Liver (tissue), 9 donors: ENCODE measurements around the gene LNX1. TPM values are rescaled to one million over a fixed set of nuclear protein-coding genes. Genes with fewer than 3 reads are reported as not detected.

Experiments used
- DNase-seq: peaks from one replicate; pipeline ENCODE4 v3.0.0-alpha.2; 2017; ENCODE audit warnings: low spot score
- H3K27ac ChIP-seq, 2 donors: one replicate each; pipeline ENCODE4 v1.7.0; 2013; ENCODE audit warnings: inconsistent platforms in 2 of 2, low read length in 2 of 2, control low read depth in 1 of 2, low read depth in 1 of 2, mild to moderate bottlenecking in 1 of 2
- H3K27me3 ChIP-seq, 4 donors: one replicate each; pipeline versions ENCODE4 v1.6.1 to v1.7.0; 2013; ENCODE audit warnings: low read length in 3 of 4, inconsistent platforms in 1 of 4, mild to moderate bottlenecking in 1 of 4, moderate library complexity in 1 of 4; ENCODE audit not compliant: control insufficient read depth in 4 of 4, insufficient read depth in 4 of 4
- H3K36me3 ChIP-seq, 4 donors: one replicate each; pipeline versions ENCODE4 v1.6.1 to v1.7.0; 2013; ENCODE audit warnings: low read length in 3 of 4, mild to moderate bottlenecking in 3 of 4, low read depth in 1 of 4, moderate library complexity in 1 of 4; ENCODE audit not compliant: control insufficient read depth in 4 of 4, insufficient read depth in 3 of 4
- H3K4me1 ChIP-seq, 4 donors: one replicate each; pipeline versions ENCODE4 v1.6.1 to v1.7.0; 2013; ENCODE audit warnings: low read length in 3 of 4, mild to moderate bottlenecking in 3 of 4, moderate library complexity in 1 of 4; ENCODE audit not compliant: control insufficient read depth in 4 of 4, insufficient read depth in 4 of 4
- H3K4me3 ChIP-seq, 3 donors: one replicate each; pipeline versions ENCODE4 v1.6.1 to v1.7.0; 2013; ENCODE audit warnings: low read length in 3 of 3, control low read depth in 1 of 3, low read depth in 1 of 3, mild to moderate bottlenecking in 1 of 3
- H3K9ac ChIP-seq, 2 donors: one replicate each; pipeline ENCODE4 v1.7.0; 2013; ENCODE audit warnings: low read length in 2 of 2, mild to moderate bottlenecking in 2 of 2, moderate library complexity in 2 of 2, control low read depth in 1 of 2, low read depth in 1 of 2
- H3K9me3 ChIP-seq, 4 donors: one replicate each; pipeline versions ENCODE4 v1.6.1 to v1.7.0; 2013; ENCODE audit warnings: low read length in 3 of 4; ENCODE audit not compliant: control insufficient read depth in 4 of 4
- EGR1 ChIP-seq, 2 donors: IDR thresholded peaks; 2 replicates each; pipeline ENCODE4 v1.6.1; 2016 to 2018; ENCODE audit warnings: antibody characterized with exemption in 2 of 2, low read depth in 2 of 2
- FOXA1 ChIP-seq: IDR thresholded peaks from 2 replicates; pipeline ENCODE4 v1.6.1; 2016; ENCODE audit warnings: antibody characterized with exemption
- FOXA2 ChIP-seq: IDR thresholded peaks from 2 replicates; pipeline ENCODE4 v1.6.1; 2016; ENCODE audit warnings: antibody characterized with exemption
- GABPA ChIP-seq, 2 donors: IDR thresholded peaks in 1 of 2; conservative IDR thresholded peaks in 1 of 2; 2 replicates each; pipeline ENCODE4 v1.6.1; 2016; ENCODE audit warnings: antibody characterized with exemption in 2 of 2, mild to moderate bottlenecking in 1 of 2, moderate library complexity in 1 of 2
- HNF4A ChIP-seq, 2 donors: conservative IDR thresholded peaks; 2 replicates each; pipeline ENCODE4 v1.6.1; 2016; ENCODE audit warnings: antibody characterized with exemption in 2 of 2, mild to moderate bottlenecking in 2 of 2
- HNF4G ChIP-seq: IDR thresholded peaks from 2 replicates; pipeline ENCODE4 v1.6.1; 2016; ENCODE audit warnings: antibody characterized with exemption
- JUND ChIP-seq, 2 donors: IDR thresholded peaks; 2 replicates each; pipeline ENCODE4 v1.6.1; 2016; ENCODE audit warnings: antibody characterized with exemption in 2 of 2
- NR2F2 ChIP-seq: IDR thresholded peaks from 2 replicates; pipeline ENCODE4 v1.6.1; 2016; ENCODE audit warnings: antibody characterized with exemption
- RAD21 ChIP-seq, 2 donors: IDR thresholded peaks; 2 replicates each; pipeline ENCODE4 v1.6.1; 2016; ENCODE audit warnings: antibody characterized with exemption in 2 of 2, mild to moderate bottlenecking in 2 of 2
- RXRA ChIP-seq, 2 donors: IDR thresholded peaks; 2 replicates each; pipeline ENCODE4 v1.6.1; 2017 to 2018; ENCODE audit warnings: antibody characterized with exemption in 2 of 2, mild to moderate bottlenecking in 1 of 2
- SP1 ChIP-seq: IDR thresholded peaks from 2 replicates; pipeline ENCODE4 v1.6.1; 2018; ENCODE audit warnings: antibody characterized with exemption, mild to moderate bottlenecking
- TAF1 ChIP-seq: conservative IDR thresholded peaks from 2 replicates; pipeline ENCODE4 v1.6.1; 2016; ENCODE audit warnings: antibody characterized with exemption, mild to moderate bottlenecking
- YY1 ChIP-seq: IDR thresholded peaks from 2 replicates; pipeline ENCODE4 v1.6.1; 2016; ENCODE audit warnings: antibody characterized with exemption, mild to moderate bottlenecking
- WGBS: extraction: QIAGEN DNeasy Blood & Tissue Kit; methylation state at CpG from one replicate; pipeline ENCODE4 v1.1.7; 2013; 5-methylcytosine and 5-hydroxymethylcytosine counted together
- polyA plus RNA-seq, 2 donors: library from polyadenylated mRNA; stranded (reverse) in 1 of 2; unstranded in 1 of 2; fragments of 200-250 nt in 1 of 2; fragments of >200 nt in 1 of 2; fragmentation: Nextera tagmentation in 1 of 2; extraction: Ambion mirVana in 1 of 2; gene quantifications; one replicate each; pipeline versions ENCODE4 v1.2.1 to v1.2.3, GENCODE V29; 2013 to 2015
- total RNA-seq, 2 donors: library from RNA; depleted of rRNA; stranded (reverse); fragments of >200 nt; gene quantifications; one replicate each; pipeline ENCODE4 v1.2.3, GENCODE V29; 2014
- TF ChIP-seq, protein P1 (sequence below): IDR thresholded peaks from 2 replicates; pipeline ENCODE4 v1.6.1; 2016; ENCODE audit warnings: antibody characterized with exemption, mild to moderate bottlenecking
- TF ChIP-seq, protein P2 (sequence below): fragments of 150-350 bp; IDR thresholded peaks from 2 replicates; pipeline ENCODE4 v1.5.1; 2017; ENCODE audit warnings: improper control_type of control experiment, low read depth, low read length; ENCODE audit not compliant: missing input control
- TF ChIP-seq, protein P3 (sequence below): IDR thresholded peaks from 2 replicates; pipeline ENCODE4 v1.6.1; 2016; ENCODE audit warnings: antibody characterized with exemption
- TF ChIP-seq, protein P4 (sequence below): IDR thresholded peaks from 2 replicates; pipeline ENCODE4 v1.6.1; 2016; ENCODE audit warnings: antibody characterized with exemption
- TF ChIP-seq, protein P5 (sequence below): IDR thresholded peaks from 2 replicates; pipeline ENCODE4 v1.6.1; 2016; ENCODE audit warnings: antibody characterized with exemption
- donor health status: healthy.
- donor health status: healthy.
- donor health status: healthy.
- donor health status: healthy.
- donor health status: healthy.

LNX1 gene
- total and polyA plus RNA-seq, 4 donors = 1.5 to 3.4 (median 2.3) TPM

DNA sequence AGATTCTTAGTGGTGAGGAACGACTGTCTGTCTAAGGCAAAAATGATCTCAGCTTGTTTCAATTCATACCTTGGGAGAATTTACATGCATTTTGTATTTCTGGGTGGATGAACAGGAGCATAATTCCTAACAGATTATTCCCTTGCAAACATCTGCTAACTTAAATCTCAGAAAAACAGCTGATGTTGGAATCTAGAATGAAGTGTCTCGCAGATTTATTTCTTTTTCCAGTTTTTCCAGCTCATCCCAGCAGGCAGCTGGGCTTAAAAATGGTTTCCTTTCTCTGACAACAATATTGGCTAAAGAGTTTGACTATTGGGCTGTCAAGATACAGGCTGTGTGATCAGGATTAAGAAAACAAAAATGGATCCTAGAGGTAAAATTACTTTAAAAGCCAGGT lies 1.1 kb downstream of the LNX1 start:
- 82% methylated on average over 2 of the region's 2 CpGs for WGBS
- H3K27ac ChIP-seq = peak overlapping the region; percentile 70 to 74
- no peak for TF ChIP-seq HNF4G
- TF ChIP-seq EGR1 (IDR thresholded peaks at IDR 0.05; ENCODE audit: low read depth in 2 of 2) = no peak
- no peak for TF ChIP-seq FOXA2
- no peak for TF ChIP-seq YY1
- no peak for TF ChIP-seq JUND (IDR thresholded peaks at IDR 0.05)
- TF ChIP-seq, protein P1, sequence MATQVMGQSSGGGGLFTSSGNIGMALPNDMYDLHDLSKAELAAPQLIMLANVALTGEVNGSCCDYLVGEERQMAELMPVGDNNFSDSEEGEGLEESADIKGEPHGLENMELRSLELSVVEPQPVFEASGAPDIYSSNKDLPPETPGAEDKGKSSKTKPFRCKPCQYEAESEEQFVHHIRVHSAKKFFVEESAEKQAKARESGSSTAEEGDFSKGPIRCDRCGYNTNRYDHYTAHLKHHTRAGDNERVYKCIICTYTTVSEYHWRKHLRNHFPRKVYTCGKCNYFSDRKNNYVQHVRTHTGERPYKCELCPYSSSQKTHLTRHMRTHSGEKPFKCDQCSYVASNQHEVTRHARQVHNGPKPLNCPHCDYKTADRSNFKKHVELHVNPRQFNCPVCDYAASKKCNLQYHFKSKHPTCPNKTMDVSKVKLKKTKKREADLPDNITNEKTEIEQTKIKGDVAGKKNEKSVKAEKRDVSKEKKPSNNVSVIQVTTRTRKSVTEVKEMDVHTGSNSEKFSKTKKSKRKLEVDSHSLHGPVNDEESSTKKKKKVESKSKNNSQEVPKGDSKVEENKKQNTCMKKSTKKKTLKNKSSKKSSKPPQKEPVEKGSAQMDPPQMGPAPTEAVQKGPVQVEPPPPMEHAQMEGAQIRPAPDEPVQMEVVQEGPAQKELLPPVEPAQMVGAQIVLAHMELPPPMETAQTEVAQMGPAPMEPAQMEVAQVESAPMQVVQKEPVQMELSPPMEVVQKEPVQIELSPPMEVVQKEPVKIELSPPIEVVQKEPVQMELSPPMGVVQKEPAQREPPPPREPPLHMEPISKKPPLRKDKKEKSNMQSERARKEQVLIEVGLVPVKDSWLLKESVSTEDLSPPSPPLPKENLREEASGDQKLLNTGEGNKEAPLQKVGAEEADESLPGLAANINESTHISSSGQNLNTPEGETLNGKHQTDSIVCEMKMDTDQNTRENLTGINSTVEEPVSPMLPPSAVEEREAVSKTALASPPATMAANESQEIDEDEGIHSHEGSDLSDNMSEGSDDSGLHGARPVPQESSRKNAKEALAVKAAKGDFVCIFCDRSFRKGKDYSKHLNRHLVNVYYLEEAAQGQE = no peak
- TF ChIP-seq RAD21 (IDR thresholded peaks at IDR 0.05) = no peak
- no peak for TF ChIP-seq NR2F2
- no peak for TF ChIP-seq RXRA (IDR thresholded peaks at IDR 0.05)
- no peak for TF ChIP-seq TAF1
- TF ChIP-seq, protein P2, sequence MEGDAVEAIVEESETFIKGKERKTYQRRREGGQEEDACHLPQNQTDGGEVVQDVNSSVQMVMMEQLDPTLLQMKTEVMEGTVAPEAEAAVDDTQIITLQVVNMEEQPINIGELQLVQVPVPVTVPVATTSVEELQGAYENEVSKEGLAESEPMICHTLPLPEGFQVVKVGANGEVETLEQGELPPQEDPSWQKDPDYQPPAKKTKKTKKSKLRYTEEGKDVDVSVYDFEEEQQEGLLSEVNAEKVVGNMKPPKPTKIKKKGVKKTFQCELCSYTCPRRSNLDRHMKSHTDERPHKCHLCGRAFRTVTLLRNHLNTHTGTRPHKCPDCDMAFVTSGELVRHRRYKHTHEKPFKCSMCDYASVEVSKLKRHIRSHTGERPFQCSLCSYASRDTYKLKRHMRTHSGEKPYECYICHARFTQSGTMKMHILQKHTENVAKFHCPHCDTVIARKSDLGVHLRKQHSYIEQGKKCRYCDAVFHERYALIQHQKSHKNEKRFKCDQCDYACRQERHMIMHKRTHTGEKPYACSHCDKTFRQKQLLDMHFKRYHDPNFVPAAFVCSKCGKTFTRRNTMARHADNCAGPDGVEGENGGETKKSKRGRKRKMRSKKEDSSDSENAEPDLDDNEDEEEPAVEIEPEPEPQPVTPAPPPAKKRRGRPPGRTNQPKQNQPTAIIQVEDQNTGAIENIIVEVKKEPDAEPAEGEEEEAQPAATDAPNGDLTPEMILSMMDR = no peak
- no peak for TF ChIP-seq HNF4A (conservative IDR thresholded peaks at IDR 0.05)
- TF ChIP-seq SP1 = no peak
- TF ChIP-seq, protein P3, sequence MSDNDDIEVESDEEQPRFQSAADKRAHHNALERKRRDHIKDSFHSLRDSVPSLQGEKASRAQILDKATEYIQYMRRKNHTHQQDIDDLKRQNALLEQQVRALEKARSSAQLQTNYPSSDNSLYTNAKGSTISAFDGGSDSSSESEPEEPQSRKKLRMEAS = no peak
- TF ChIP-seq, protein P4, sequence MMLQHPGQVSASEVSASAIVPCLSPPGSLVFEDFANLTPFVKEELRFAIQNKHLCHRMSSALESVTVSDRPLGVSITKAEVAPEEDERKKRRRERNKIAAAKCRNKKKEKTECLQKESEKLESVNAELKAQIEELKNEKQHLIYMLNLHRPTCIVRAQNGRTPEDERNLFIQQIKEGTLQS = no peak
- no peak for TF ChIP-seq FOXA1
- TF ChIP-seq, protein P5, sequence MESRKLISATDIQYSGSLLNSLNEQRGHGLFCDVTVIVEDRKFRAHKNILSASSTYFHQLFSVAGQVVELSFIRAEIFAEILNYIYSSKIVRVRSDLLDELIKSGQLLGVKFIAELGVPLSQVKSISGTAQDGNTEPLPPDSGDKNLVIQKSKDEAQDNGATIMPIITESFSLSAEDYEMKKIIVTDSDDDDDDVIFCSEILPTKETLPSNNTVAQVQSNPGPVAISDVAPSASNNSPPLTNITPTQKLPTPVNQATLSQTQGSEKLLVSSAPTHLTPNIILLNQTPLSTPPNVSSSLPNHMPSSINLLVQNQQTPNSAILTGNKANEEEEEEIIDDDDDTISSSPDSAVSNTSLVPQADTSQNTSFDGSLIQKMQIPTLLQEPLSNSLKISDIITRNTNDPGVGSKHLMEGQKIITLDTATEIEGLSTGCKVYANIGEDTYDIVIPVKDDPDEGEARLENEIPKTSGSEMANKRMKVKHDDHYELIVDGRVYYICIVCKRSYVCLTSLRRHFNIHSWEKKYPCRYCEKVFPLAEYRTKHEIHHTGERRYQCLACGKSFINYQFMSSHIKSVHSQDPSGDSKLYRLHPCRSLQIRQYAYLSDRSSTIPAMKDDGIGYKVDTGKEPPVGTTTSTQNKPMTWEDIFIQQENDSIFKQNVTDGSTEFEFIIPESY = no peak
- no peak for TF ChIP-seq GABPA (IDR thresholded peaks at IDR 0.05 in 1 of 2, conservative IDR thresholded peaks at IDR 0.05 in 1 of 2)
- H3K9ac ChIP-seq = peak overlapping the region in 1 of 2 donors; percentile 51
- H3K36me3 ChIP-seq = no peaks in the 10 kb centered on the region
- H3K4me3 ChIP-seq = peak overlapping the region in 2 of 3 donors; percentile 39 to 76
- DNase-seq = no peak
- H3K4me1 ChIP-seq = peaks cover 6 to 23% (median 16%) of the 10 kb centered on the region in 4 donors
- H3K9me3 ChIP-seq = no peaks in the 10 kb centered on the region
- H3K27me3 ChIP-seq = no peaks in the 10 kb centered on the region
